Smooth muscle cell (in vitro differentiated cells): ENCODE measurements around the gene MPP3. TPM values are rescaled to one million over a fixed set of nuclear protein-coding genes. Genes with fewer than 3 reads are reported as not detected.
A peak's percentile ranks its signal among the peaks of the same experiment; 100 is the strongest.

ENCODE experiments used
- DNase-seq: peaks from one replicate; lab custom pipeline; 2025; ENCODE audit not compliant: unreplicated experiment; lab: John Stamatoyannopoulos, UW
- H2AFZ ChIP-seq: fragments of 200-600 bp; sonication (generic); 2 replicates; pipeline ENCODE4 v1.6.0; 2016; ENCODE audit warnings: antibody characterized with exemption, low read depth, mild to moderate bottlenecking
- H3F3A ChIP-seq: fragments of 200-600 bp; sonication (generic); 2 replicates; pipeline ENCODE4 v1.6.0; 2017; ENCODE audit warnings: antibody characterized with exemption, low read depth
- H3K27ac ChIP-seq: fragments of 200-600 bp; sonication (generic); 2 replicates; pipeline ENCODE4 v1.5.1; 2016; ENCODE audit warnings: low read depth, mild to moderate bottlenecking
- H3K27me3 ChIP-seq: fragments of 200-600 bp; sonication (generic); 2 replicates; pipeline ENCODE4 v1.6.1; 2016; ENCODE audit warnings: low read depth, mild to moderate bottlenecking
- H3K36me3 ChIP-seq: fragments of 200-600 bp; sonication (generic); 2 replicates; pipeline ENCODE4 v1.5.1; 2016; ENCODE audit warnings: low read depth
- H3K4me1 ChIP-seq: fragments of 200-600 bp; sonication (generic); 2 replicates; pipeline ENCODE4 v1.5.1; 2016; ENCODE audit warnings: low read depth
- H3K4me2 ChIP-seq: fragments of 200-600 bp; sonication (generic); 2 replicates; pipeline ENCODE4 v1.6.0; 2016; ENCODE audit warnings: mild to moderate bottlenecking
- H3K4me3 ChIP-seq: fragments of 200-600 bp; sonication (generic); 2 replicates; pipeline ENCODE4 v1.5.1; 2016; ENCODE audit warnings: mild to moderate bottlenecking
- H3K79me2 ChIP-seq: fragments of 200-600 bp; sonication (generic); 2 replicates; pipeline ENCODE4 v1.6.0; 2016; ENCODE audit warnings: low read depth, mild to moderate bottlenecking
- H3K9ac ChIP-seq: fragments of 200-600 bp; sonication (generic); 2 replicates; pipeline ENCODE4 v1.6.0; 2016; ENCODE audit warnings: low read depth
- H3K9me3 ChIP-seq: fragments of 200-600 bp; sonication (generic); replicated peaks from 2 replicates; pipeline ENCODE4 v1.5.1; 2016; ENCODE audit warnings: low read depth
- H4K20me1 ChIP-seq: fragments of 200-600 bp; sonication (generic); 2 replicates; pipeline ENCODE4 v1.6.0; 2016; ENCODE audit warnings: low read depth
- CTCF ChIP-seq: fragments of 200-600 bp; sonication (generic); IDR thresholded peaks from 2 replicates; pipeline ENCODE4 v1.5.1; 2017; ENCODE audit warnings: borderline replicate concordance, mild to moderate bottlenecking, antibody characterized with exemption; ENCODE audit not compliant: insufficient read depth, poor library complexity, severe bottlenecking
- WGBS: methylation state at CpG from one replicate; pipeline ENCODE4 v1.1.7; 2016; ENCODE audit warnings: low lambda C conversion rate; 5-methylcytosine and 5-hydroxymethylcytosine counted together
- polyA plus RNA-seq: library from polyadenylated mRNA; unstranded; fragments of >200 nt; fragmentation: Nextera tagmentation; extraction: Ambion mirVana; gene quantifications from 2 replicates; pipeline ENCODE4 v1.2.1, GENCODE V29; 2016
- total RNA-seq: library from RNA; depleted of rRNA; stranded (reverse); fragments of >200 nt; gene quantifications from 2 replicates; pipeline ENCODE4 v1.2.3, GENCODE V29; 2014

The MPP3 gene
- total and polyA plus RNA-seq, 2 experiments from 2014 or later: 6.7 to 8.1 TPM

DNA sequence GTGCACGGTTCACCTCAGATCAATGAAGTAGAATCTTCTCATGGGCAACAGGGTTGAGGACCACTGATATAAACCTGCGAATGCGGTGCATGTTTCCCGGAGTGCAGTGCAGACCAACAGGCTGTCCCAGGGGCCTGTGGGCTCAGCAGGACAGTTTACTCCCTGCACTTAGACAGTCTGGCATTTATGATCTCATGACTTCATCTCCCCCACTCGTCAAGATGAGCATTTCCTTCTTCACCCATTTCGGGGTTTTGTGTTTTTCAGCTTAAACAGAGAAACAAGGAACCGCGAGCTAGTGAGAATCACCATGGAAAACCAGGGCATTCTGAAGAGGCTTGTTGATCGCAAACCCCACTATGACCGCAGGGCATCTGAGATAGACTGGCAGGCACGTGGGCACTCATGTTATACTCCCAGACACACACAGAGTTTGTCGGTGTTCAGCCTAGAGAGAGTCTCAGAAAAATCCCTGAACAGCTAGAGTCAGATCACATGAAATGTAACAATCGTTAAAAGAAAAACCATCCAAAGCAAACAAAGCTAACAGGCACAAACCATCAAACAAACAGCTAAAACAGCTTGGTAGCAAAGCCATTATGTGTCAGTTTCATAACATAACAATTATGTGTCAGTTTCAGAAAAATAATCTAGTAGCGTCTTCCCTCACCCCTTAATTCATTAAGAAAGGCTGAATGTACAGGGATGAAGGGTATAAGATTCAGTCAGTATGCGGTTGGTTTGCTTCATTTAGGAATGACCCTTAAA lies 49.8 kb downstream of the MPP3 start:
- Histone ChIP-seq H3K4me2 (peak overlapping the region; percentile 52), H3F3A (peaks cover 3% of the 10 kb centered on the region), H3K4me3 (no peak overlapping the region), H4K20me1 (no peaks in the 10 kb centered on the region), H3K27me3 (no peaks in the 10 kb centered on the region), H3K9ac (peak overlapping the region; percentile 31), H3K36me3 (no peaks in the 10 kb centered on the region), H3K4me1 (peaks cover 5% of the 10 kb centered on the region), H3K79me2 (peaks cover under 1% of the 10 kb centered on the region), H3K9me3 (no peaks in the 10 kb centered on the region), H3K27ac (peak overlapping the region; percentile 87), H2AFZ (peak overlapping the region; percentile 59)
- no peak for TF ChIP-seq CTCF
- WGBS: 73% methylated on average over 15 of the region's 15 CpGs
- no peak for DNase-seq

- Histone ChIP-seq H3K36me3 (no peaks in the 10 kb centered on the region), H3K27me3 (no peaks in the 10 kb centered on the region), H3F3A (peaks cover 3% of the 10 kb centered on the region), H3K9ac (peak within 1 kb of the TSS; percentile 100), H3K9me3 (no peaks in the 10 kb centered on the region), H3K27ac (peak within 1 kb of the TSS; percentile 99), H4K20me1 (peaks cover 2% of the 10 kb centered on the region), H2AFZ (peak within 1 kb of the TSS; percentile 41), H3K4me2 (peak within 1 kb of the TSS; percentile 97), H3K4me3 (peak within 1 kb of the TSS; percentile 85), H3K4me1 (peaks cover 14% of the 10 kb centered on the region), H3K79me2 (peaks cover 25% of the 10 kb centered on the region)
- no peak for DNase-seq
- 86% methylated on average over 7 of the region's 7 CpGs for WGBS
- TF ChIP-seq CTCF: no peak
Observed at GRCh38 chr17:43780135-43780534, 52.8 kb downstream of the MPP3 start, which contains the start of gene CFAP97D1. Gene CFAP97D1 (plus strand): TSS chr17:43780435. CDS start chr17:43780463, 28 bp downstream.

DNA sequence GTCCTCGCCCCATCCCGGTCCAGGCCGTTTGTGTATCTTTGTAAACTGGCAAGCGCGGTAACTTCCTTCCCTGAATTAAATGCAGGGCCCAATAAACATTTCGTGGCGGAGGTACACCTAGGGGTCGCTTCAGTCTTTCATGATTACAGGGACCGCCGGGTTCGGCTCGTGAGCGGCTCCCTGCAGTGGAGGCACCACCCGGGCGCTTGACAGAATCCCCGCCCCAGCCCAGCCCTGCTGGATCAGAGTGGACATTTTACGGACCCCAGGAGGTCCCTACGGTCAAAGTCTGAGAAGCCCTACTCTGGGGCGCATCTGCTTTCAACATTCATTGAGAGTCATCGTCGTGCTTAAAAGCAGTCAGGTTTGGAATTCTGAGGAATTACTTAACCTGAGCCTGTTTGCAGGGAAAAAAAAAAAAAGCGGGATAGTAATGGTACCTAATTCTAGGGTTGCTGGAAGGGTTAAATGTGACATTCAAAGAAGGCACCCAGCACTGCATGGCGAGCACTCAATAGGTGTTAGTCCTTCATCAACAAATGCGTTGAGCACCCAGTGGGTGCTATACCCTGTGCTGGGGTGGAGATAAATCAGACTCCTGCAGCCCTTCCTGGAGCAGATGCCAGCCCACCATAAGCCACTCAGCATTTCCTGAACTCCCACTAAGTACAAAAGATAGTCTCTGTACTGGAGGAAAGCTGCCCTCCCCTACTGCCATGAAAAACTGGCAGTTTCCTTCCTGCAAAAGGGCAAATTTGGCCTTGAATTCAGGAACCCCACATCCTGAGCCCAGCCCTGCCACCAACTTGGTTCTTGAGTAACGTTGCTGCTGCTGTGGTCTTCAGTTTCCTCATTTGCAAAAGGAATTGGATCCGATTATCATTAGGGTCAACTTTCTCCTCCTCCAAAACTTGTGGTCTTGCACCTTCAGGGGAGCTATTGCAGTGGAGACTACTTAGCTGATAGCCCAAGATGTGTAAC lies 53.5 kb downstream of the MPP3 start:
- H3K27ac ChIP-seq: peak overlapping the region; percentile 99
- 10% methylated on average over 26 of the region's 26 CpGs for WGBS

More for the DNA sequence above, 53.5 kb downstream of the MPP3 start:
- Histone ChIP-seq H3K36me3 (no peaks in the 10 kb centered on the region), H3K79me2 (peaks cover 26% of the 10 kb centered on the region), H2AFZ (peak overlapping the region; percentile 41), H3K9me3 (no peaks in the 10 kb centered on the region), H4K20me1 (peaks cover 8% of the 10 kb centered on the region), H3K27me3 (no peaks in the 10 kb centered on the region), H3K4me3 (peak overlapping the region; percentile 85), H3K9ac (peak overlapping the region; percentile 100), H3K4me2 (peak overlapping the region; percentile 97), H3F3A (peaks cover 3% of the 10 kb centered on the region), H3K4me1 (peaks cover 14% of the 10 kb centered on the region)
- DNase-seq: no peak
- TF ChIP-seq CTCF: no peak
